Cardiac fibroblast (primary cell): ENCODE measurements around the gene TRABD2B.

Experiments used
- DNase-seq, 2 donors: peaks; one replicate each; pipeline versions ENCODE4 v3.0.0 to v3.0.0-alpha.2; 2010; ENCODE audit warnings: low read depth in 2 of 2
- H3K4me3 ChIP-seq, 2 donors: replicated peaks in 1 of 2; 1 replicate in 1 of 2; 2 replicates in 1 of 2; pipeline ENCODE4 v1.5.1; 2011; ENCODE audit warnings: low read depth in 2 of 2, low read length in 2 of 2, mild to moderate bottlenecking in 2 of 2, moderate library complexity in 1 of 2
- CTCF ChIP-seq: IDR thresholded peaks from one replicate; pipeline ENCODE4 v1.5.1; 2011; ENCODE audit warnings: low read depth, mild to moderate bottlenecking, low read length, inconsistent platforms

Gene TRABD2B

GRCh38 chr1:47852006-47852718 is 145.0 kb downstream of the TRABD2B start:
- H3K4me3 ChIP-seq: no peak overlapping the region
- no peak for TF ChIP-seq CTCF
- DNase-seq: no peak

GRCh38 chr1:47850451-47850850 is 146.7 kb downstream of the TRABD2B start:
- no peak for TF ChIP-seq CTCF
- no peak for DNase-seq
- H3K4me3 ChIP-seq: no peak overlapping the region

GRCh38 chr1:47849591-47850261 is 147.5 kb downstream of the TRABD2B start:
- no peak for DNase-seq
- TF ChIP-seq CTCF: no peak
- H3K4me3 ChIP-seq: no peak overlapping the region

- TF ChIP-seq CTCF: no peak
- DNase-seq: no peak
- H3K4me3 ChIP-seq: no peak overlapping the region
These were observed 148.1 kb downstream of the TRABD2B start for GRCh38 chr1:47849005-47849521.

GRCh38 chr1:47847763-47848162 is 149.4 kb downstream of the TRABD2B start:
- TF ChIP-seq CTCF: no peak
- H3K4me3 ChIP-seq: no peak overlapping the region
- DNase-seq: no peak

- no peak overlapping the region for H3K4me3 ChIP-seq
- no peak for TF ChIP-seq CTCF
- DNase-seq: no peak
These were observed 152.6 kb downstream of the TRABD2B start for GRCh38 chr1:47844558-47844955.
